T-cell (primary cell): Measurements from ENCODE around the gene RXRA. TPM values are rescaled to one million over a fixed set of nuclear protein-coding genes. Genes with fewer than 3 reads are reported as not detected.
A peak's percentile ranks its signal among the peaks of the same experiment; 100 is the strongest.

Experiments used
- ATAC-seq, 4 experiments: fragments of 200-7000 bp in 3 of 4; fragments of 150-1000 bp in 1 of 4; cut with Tn5 transposase; replicated peaks in 1 of 4; 1 replicate in 3 of 4; 2 replicates in 1 of 4; pipeline ENCODE4 v1.10.0; 2021; ENCODE audit warnings: moderate library complexity in 3 of 4, mild to moderate bottlenecking in 2 of 4, moderate number of reproducible peaks in 1 of 4
- CTCF ChIA-PET, 2 donors: fragments of 300-600 bp; sonication (Branson Sonifier 250); formaldehyde crosslinking; loops; one replicate each; lab custom pipeline; 2022; ENCODE audit warnings: antibody characterized with exemption in 2 of 2; lab: Charles Lee
- POLR2A ChIA-PET, 2 donors: fragments of 300-600 bp; sonication (Branson Sonifier 250); formaldehyde crosslinking; loops; one replicate each; lab custom pipeline; 2022; ENCODE audit warnings: antibody characterized with exemption in 2 of 2; lab: Charles Lee
- DNase-seq, 35 experiments: peaks; one replicate each; pipeline versions ENCODE4 v3.0.0 to v3.0.0-alpha.2; 2013 to 2023
- H3K27ac ChIP-seq: one replicate; pipeline ENCODE4 v1.5.1; 2013; ENCODE audit warnings: low read length
- H3K27me3 ChIP-seq, 2 experiments: replicated peaks in 1 of 2; 1 replicate in 1 of 2; 2 replicates in 1 of 2; pipeline versions ENCODE4 v1.6.1 to v1.7.0; 2013; ENCODE audit warnings: low read length in 1 of 2, mixed read lengths in 1 of 2; ENCODE audit not compliant: control insufficient read depth in 2 of 2, insufficient read depth in 2 of 2; ENCODE audit errors: extremely low read depth in 1 of 2
- H3K36me3 ChIP-seq, 2 donors: 1 replicate in 1 of 2; 2 replicates in 1 of 2; pipeline versions ENCODE4 v1.6.1 to v1.7.0; 2013; ENCODE audit warnings: low read length in 1 of 2; ENCODE audit not compliant: control insufficient read depth in 2 of 2, insufficient read depth in 1 of 2; ENCODE audit errors: extremely low read depth in 1 of 2
- H3K4me1 ChIP-seq, 2 experiments: 1 replicate in 1 of 2; 2 replicates in 1 of 2; pipeline versions ENCODE4 v1.6.1 to v1.7.0; 2013; ENCODE audit warnings: low read length in 2 of 2, mixed read lengths in 1 of 2; ENCODE audit not compliant: insufficient read depth in 2 of 2, control insufficient read depth in 1 of 2; ENCODE audit errors: extremely low read depth in 1 of 2
- H3K4me3 ChIP-seq, 2 donors: 1 replicate in 1 of 2; 2 replicates in 1 of 2; pipeline versions ENCODE4 v1.5.1 to v1.7.0; 2013; ENCODE audit warnings: mild to moderate bottlenecking in 2 of 2, low read length in 1 of 2, moderate library complexity in 1 of 2; ENCODE audit not compliant: control insufficient read depth in 1 of 2; ENCODE audit errors: extremely low read depth in 1 of 2
- H3K9me3 ChIP-seq: 2 replicates; pipeline ENCODE4 v1.7.0; 2013
- H3K27ac Mint-ChIP-seq, 2 donors: one replicate each; pipeline ENCODE4 v1.8.0; 2020 to 2021; ENCODE audit warnings: mild to moderate bottlenecking in 2 of 2, mixed read lengths in 2 of 2
- H3K27me3 Mint-ChIP-seq, 2 donors: one replicate each; pipeline ENCODE4 v1.8.0; 2021 to 2022; ENCODE audit warnings: mixed read lengths in 2 of 2
- H3K36me3 Mint-ChIP-seq: one replicate; pipeline ENCODE4 v1.8.0; 2021; ENCODE audit warnings: mixed read lengths
- H3K4me1 Mint-ChIP-seq, 3 donors: one replicate each; pipeline ENCODE4 v1.8.0; 2020 to 2022; ENCODE audit warnings: mixed read lengths in 3 of 3, mild to moderate bottlenecking in 1 of 3
- H3K4me3 Mint-ChIP-seq, 3 donors: one replicate each; pipeline ENCODE4 v1.8.0; 2020 to 2022; ENCODE audit warnings: mild to moderate bottlenecking in 3 of 3, mixed read lengths in 3 of 3, moderate library complexity in 3 of 3
- H3K9me3 Mint-ChIP-seq, 3 donors: one replicate each; pipeline ENCODE4 v1.8.0; 2020 to 2022; ENCODE audit warnings: mixed read lengths in 3 of 3
- WGBS: methylation state at CpG from one replicate; pipeline ENCODE4 v1.1.5; 2013; ENCODE audit warnings: missing lambda C conversion rate; ENCODE audit not compliant: insufficient coverage; 5-methylcytosine and 5-hydroxymethylcytosine counted together
- total RNA-seq, 35 experiments: library from RNA in 6 of 35; stranded (reverse) in 6 of 35; fragments of 120-200 nt in 1 of 35; gene quantifications; one replicate each; pipeline versions ENCODE4 v1.2.1 to v1.2.4 and lab custom pipeline; 2013 to 2026

The RXRA gene
- total RNA-seq, 5 donors from 2014 or later (not counting 1 experiment from before 2014, with no cell fraction given), result 5.6 to 17.7 (median 14.5) TPM

DNA sequence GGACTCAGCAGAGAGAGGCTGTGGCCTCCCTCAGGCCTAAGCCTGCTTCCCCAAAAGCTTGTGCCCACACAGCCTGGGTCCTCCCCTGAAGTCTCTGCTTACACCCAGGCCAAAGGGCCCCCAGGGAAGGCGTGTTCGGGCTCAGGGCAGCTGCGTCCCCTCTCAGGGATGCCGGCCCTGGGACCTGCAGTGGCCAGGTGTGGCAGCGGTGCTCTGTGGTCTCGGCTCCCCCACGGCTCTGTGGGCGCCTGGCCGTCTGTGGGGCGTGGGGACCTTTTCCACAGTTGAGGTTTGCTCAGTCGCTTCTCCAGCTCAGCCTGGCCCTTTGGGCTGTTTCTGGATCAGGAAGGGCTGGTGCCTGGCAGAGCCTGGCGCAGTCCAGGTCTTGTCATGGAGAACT is 75.9 kb downstream of the RXRA start:
- H3K27me3 ChIP-seq, result peaks cover 0 to 5% of the 10 kb centered on the region in 2 experiments
- no peak overlapping the region for H3K4me3 Mint-ChIP-seq
- DNase-seq, result no peak
- POLR2A ChIA-PET, result interaction anchor here in 1 of 2 donors (0.5 kb wide), 1 partner anchor 47 kb away, joined by 3 read pairs; no protein-coding TSS in a partner anchor
- H3K36me3 ChIP-seq, result peaks cover 0 to 4% of the 10 kb centered on the region in 2 donors
- WGBS, result 92% methylated on average over 12 of the region's 12 CpGs
- ATAC-seq, result no peak
- H3K36me3 Mint-ChIP-seq, result no peaks in the 10 kb centered on the region
- H3K4me1 ChIP-seq, result peaks cover 41 to 68% of the 10 kb centered on the region in 2 experiments
- H3K4me3 ChIP-seq, result no peak overlapping the region
- no peaks in the 10 kb centered on the region for H3K27me3 Mint-ChIP-seq
- no peak overlapping the region for H3K27ac ChIP-seq
- H3K27ac Mint-ChIP-seq, result no peak overlapping the region
- no peaks in the 10 kb centered on the region for H3K9me3 Mint-ChIP-seq
- H3K9me3 ChIP-seq, result no peaks in the 10 kb centered on the region
- CTCF ChIA-PET, result interaction anchor here in 1 of 2 donors (0.6 kb wide), 1 partner anchor 1032 kb away, joined by 3 read pairs; no protein-coding TSS in a partner anchor
- peaks cover 44 to 50% (median 47%) of the 10 kb centered on the region in 3 donors for H3K4me1 Mint-ChIP-seq

DNA sequence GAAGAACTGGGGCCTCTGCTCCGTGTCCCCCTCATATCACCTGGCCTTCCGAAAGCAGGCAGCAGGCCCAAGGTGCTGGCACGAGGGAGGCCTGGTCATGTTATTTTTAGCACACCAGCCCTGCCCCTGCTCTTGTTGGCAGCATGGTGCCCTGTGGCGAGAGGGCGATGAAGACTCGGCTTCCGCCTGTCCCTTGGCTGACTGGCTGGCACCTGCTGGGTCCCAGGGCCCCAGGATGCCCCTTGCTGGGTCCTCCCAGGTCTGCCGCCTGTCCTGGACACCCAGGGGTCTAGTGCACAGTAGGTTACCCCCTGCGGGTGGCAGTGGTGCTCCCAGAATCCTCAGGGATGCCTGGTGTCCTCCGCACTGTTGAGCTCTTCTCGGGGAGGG is 77.0 kb downstream of the RXRA start:
- no peaks in the 10 kb centered on the region for H3K36me3 Mint-ChIP-seq
- ATAC-seq, result no peak
- H3K9me3 ChIP-seq, result no peaks in the 10 kb centered on the region
- no peak for DNase-seq
- POLR2A ChIA-PET, result no interaction called here
- H3K4me1 Mint-ChIP-seq, result peaks cover 36 to 48% (median 40%) of the 10 kb centered on the region in 3 donors
- H3K36me3 ChIP-seq, result peaks cover 0 to 4% of the 10 kb centered on the region in 2 donors
- CTCF ChIA-PET, result no interaction called here
- H3K4me3 Mint-ChIP-seq, result peak overlapping the region in 1 of 3 donors; percentile 75
- H3K4me1 ChIP-seq, result peaks cover 39 to 68% of the 10 kb centered on the region in 2 experiments
- H3K27ac Mint-ChIP-seq, result peak overlapping the region; percentile 82 to 86
- peaks cover 0 to 5% of the 10 kb centered on the region in 2 experiments for H3K27me3 ChIP-seq
- H3K9me3 Mint-ChIP-seq, result no peaks in the 10 kb centered on the region
- H3K27me3 Mint-ChIP-seq, result no peaks in the 10 kb centered on the region
- H3K4me3 ChIP-seq, result no peak overlapping the region
- 88% methylated on average over 11 of the region's 11 CpGs for WGBS
- H3K27ac ChIP-seq, result no peak overlapping the region

DNA sequence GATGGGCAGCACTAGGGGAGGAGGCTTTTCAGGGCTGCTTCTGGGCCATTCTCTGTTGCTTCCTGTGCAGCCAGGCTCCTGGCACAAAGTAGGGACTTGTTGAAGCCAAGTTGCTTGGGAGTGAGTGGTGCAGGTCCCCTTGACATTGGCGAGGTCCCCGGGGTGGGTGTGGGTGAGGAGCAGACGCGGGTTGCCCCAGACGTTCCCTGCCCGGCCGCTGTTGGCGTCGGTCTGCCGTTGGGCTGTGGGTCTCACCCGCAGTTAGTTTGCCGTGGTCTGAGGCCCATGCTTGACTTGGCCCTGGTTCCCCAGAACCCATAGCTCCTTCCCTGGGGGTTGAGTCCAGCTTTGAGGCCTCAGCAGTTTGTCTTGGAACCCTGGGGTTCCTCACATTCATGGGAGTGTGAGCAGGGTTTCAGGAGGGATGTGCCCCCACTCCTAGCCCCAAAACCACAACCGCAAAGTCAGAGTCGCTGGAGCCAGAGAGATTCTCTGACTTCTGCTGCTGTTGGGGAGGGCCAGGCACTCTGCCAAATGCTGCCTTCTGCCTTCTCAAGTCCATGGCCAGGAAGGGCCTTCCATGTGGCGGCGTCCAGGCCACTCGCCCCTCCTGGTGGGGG is 77.5 kb downstream of the RXRA start:
- Histone ChIP-seq H3K36me3 (peaks cover 0 to 4% of the 10 kb centered on the region in 2 donors), H3K4me1 (peaks cover 39 to 64% of the 10 kb centered on the region in 2 experiments), H3K27ac (peak overlapping the region; percentile 36), H3K4me3 (peak overlapping the region in 1 of 2 donors; percentile 12), H3K27me3 (peaks cover 0 to 5% of the 10 kb centered on the region in 2 experiments), H3K9me3 (no peaks in the 10 kb centered on the region)
- H3K4me3 Mint-ChIP-seq, result peak overlapping the region in 2 of 3 donors; percentile 41 to 75
- peak; percentile 33 to 51 (median 40) for ATAC-seq
- peak overlapping the region; percentile 82 to 86 for H3K27ac Mint-ChIP-seq
- H3K4me1 Mint-ChIP-seq, result peaks cover 36 to 46% (median 40%) of the 10 kb centered on the region in 3 donors
- peak in 25 of 35 experiments; percentile 21 to 69 (median 37) for DNase-seq
- CTCF ChIA-PET, result no interaction called here
- 20% methylated on average over 14 of the region's 17 CpGs for WGBS
- no peaks in the 10 kb centered on the region for H3K36me3 Mint-ChIP-seq
- H3K27me3 Mint-ChIP-seq, result no peaks in the 10 kb centered on the region
- H3K9me3 Mint-ChIP-seq, result no peaks in the 10 kb centered on the region
- POLR2A ChIA-PET, result no interaction called here

DNA sequence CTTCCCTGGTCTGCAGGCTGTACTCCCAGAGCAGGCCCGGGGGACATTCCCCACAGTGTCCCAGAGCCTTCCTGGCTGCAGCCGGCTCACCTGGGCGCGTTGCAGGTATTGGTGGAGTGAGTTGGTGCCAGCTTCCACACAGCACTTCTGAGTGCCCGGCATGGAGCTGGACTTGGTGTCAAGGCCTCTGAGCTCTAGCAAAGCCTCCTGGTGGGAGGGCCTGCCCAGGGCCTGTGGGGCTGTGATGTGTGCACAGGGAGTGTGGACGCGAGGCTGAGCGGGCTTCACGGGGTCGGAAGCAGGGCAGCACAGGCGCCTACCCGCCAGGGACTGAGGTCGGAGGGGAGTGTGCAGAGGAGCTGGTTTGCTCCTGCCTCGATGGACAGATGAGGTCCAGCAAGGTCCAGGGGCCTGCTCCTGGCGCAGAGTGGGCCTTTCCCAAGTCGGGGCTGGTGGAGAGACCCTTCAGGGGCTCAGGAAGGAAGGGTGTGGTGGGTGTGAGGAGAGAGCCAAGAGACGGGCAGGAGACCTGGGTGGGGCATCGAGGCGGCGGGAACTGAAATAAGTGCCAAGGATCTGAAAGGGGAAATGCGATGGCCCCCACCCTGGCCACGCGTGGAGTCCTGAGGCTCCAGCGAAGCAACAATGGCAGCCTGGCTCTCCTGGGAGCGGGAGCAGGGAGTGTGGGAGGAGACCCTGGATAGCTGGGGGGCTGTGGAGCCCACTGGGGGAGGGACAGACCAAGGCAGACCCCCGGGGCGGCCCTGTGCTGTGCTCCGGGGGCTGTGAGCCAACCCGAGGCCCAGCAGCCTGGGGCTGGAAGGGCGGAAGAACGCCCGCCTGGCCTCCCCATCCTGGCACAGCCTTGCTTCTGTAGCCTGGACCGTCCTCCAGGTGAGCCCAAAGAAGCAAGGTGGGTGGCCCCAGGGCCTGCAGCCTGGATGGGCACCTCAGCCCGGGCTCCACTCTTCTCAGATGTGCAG is 78.4 kb downstream of the RXRA start:
- CTCF ChIA-PET, result no interaction called here
- Mint-ChIP-seq H3K27me3 (no peaks in the 10 kb centered on the region), H3K4me3 (peak overlapping the region in 1 of 3 donors; percentile 75), H3K4me1 (peaks cover 36 to 45% (median 40%) of the 10 kb centered on the region in 3 donors), H3K36me3 (no peaks in the 10 kb centered on the region), H3K9me3 (no peaks in the 10 kb centered on the region), H3K27ac (peak overlapping the region; percentile 82 to 86)
- H3K4me1 ChIP-seq, result peaks cover 39 to 60% of the 10 kb centered on the region in 2 experiments
- peak overlapping the region; percentile 36 for H3K27ac ChIP-seq
- no peaks in the 10 kb centered on the region for H3K9me3 ChIP-seq
- peak overlapping the region in 1 of 2 donors; percentile 12 for H3K4me3 ChIP-seq
- H3K27me3 ChIP-seq, result peaks cover 0 to 5% of the 10 kb centered on the region in 2 experiments
- POLR2A ChIA-PET, result no interaction called here
- H3K36me3 ChIP-seq, result peaks cover 0 to 4% of the 10 kb centered on the region in 2 donors
- ATAC-seq, result no peak
- DNase-seq, result no peak
- 70% methylated on average over 32 of the region's 34 CpGs for WGBS

DNA sequence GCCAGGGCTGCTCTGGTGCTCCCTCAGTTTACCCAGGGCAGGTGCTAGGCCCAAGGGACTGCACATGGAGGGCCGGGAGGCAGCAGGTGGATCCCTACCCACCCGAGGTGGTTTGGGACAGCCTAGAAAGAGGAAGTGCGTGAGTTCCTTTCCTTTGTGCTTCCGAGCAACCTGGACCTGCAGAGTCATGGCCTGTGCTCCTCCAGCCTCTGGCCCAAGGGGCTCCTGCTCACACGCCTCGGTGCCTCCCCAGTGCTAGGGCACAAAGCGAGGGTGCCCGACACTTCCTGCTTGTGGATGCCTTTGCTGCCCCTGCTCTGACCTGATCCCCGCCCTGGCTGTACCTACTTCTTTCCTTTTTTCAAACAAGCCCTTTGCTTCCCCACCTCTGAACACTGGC is 79.3 kb downstream of the RXRA start:
- Mint-ChIP-seq H3K4me1 (peaks cover 36 to 46% (median 39%) of the 10 kb centered on the region in 3 donors), H3K27me3 (no peaks in the 10 kb centered on the region), H3K4me3 (peak overlapping the region in 2 of 3 donors; percentile 13 to 75), H3K9me3 (no peaks in the 10 kb centered on the region), H3K36me3 (peaks cover 6% of the 10 kb centered on the region), H3K27ac (peak overlapping the region in 1 of 2 donors; percentile 46)
- ATAC-seq (no peak), DNase-seq (no peak)
- Histone ChIP-seq H3K4me3 (no peak overlapping the region), H3K27ac (no peak overlapping the region), H3K27me3 (peaks cover 0 to 5% of the 10 kb centered on the region in 2 experiments), H3K9me3 (no peaks in the 10 kb centered on the region), H3K4me1 (peaks cover 39 to 60% of the 10 kb centered on the region in 2 experiments), H3K36me3 (peaks cover 0 to 4% of the 10 kb centered on the region in 2 donors)
- ChIA-PET CTCF (interaction anchor here in 1 of 2 donors (0.7 kb wide), 1 partner anchor 235 kb away, joined by 6 read pairs; no protein-coding TSS in a partner anchor), POLR2A (interaction anchor here in 1 of 2 donors (0.6 kb wide), 1 partner anchor 23 kb away, joined by 4 read pairs; no protein-coding TSS in a partner anchor)
- whole genome bisulfite sequencing, result 80% methylated on average over 9 of the region's 9 CpGs
